Epithelial cell of esophagus (primary cell): Measurements from ENCODE around the gene HIC1.

Source experiments
- DNase-seq: peaks from one replicate; pipeline ENCODE4 v3.0.0; 2010; ENCODE audit warnings: low read depth
- H3K4me3 ChIP-seq: 2 replicates; pipeline ENCODE4 v1.5.1; 2011; ENCODE audit warnings: mild to moderate bottlenecking, low read length, control low read depth
- TF ChIP-seq, protein P1 (sequence below): IDR thresholded peaks from 2 replicates; pipeline ENCODE4 v1.5.1; 2011; ENCODE audit warnings: low read depth, mild to moderate bottlenecking, low read length, control low read depth, inconsistent platforms; ENCODE audit not compliant: insufficient read depth; ENCODE audit errors: missing control alignments

The HIC1 gene

DNA sequence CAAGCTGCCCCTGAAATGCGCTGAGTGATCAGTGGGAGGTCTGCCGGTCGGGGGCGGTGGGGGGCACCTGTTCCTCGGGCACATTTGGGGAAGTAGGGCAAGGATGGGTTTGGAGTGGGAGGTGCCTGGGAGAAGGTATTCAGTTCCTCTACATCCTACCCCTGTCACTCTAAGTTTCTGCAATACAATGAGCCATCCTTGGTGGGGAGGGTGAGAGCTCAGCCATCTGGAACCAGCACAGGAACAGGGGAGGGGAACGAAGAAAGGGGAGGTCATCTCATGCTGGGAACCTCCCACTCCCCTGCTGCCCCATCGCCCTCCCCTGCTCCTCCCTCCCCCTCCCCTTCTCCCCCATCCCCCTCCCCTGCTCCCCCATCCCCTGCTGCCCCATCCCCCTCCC lies 20.7 kb upstream of the HIC1 start:
- TF ChIP-seq, protein P1, sequence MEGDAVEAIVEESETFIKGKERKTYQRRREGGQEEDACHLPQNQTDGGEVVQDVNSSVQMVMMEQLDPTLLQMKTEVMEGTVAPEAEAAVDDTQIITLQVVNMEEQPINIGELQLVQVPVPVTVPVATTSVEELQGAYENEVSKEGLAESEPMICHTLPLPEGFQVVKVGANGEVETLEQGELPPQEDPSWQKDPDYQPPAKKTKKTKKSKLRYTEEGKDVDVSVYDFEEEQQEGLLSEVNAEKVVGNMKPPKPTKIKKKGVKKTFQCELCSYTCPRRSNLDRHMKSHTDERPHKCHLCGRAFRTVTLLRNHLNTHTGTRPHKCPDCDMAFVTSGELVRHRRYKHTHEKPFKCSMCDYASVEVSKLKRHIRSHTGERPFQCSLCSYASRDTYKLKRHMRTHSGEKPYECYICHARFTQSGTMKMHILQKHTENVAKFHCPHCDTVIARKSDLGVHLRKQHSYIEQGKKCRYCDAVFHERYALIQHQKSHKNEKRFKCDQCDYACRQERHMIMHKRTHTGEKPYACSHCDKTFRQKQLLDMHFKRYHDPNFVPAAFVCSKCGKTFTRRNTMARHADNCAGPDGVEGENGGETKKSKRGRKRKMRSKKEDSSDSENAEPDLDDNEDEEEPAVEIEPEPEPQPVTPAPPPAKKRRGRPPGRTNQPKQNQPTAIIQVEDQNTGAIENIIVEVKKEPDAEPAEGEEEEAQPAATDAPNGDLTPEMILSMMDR = no peak
- no peak for DNase-seq

DNA sequence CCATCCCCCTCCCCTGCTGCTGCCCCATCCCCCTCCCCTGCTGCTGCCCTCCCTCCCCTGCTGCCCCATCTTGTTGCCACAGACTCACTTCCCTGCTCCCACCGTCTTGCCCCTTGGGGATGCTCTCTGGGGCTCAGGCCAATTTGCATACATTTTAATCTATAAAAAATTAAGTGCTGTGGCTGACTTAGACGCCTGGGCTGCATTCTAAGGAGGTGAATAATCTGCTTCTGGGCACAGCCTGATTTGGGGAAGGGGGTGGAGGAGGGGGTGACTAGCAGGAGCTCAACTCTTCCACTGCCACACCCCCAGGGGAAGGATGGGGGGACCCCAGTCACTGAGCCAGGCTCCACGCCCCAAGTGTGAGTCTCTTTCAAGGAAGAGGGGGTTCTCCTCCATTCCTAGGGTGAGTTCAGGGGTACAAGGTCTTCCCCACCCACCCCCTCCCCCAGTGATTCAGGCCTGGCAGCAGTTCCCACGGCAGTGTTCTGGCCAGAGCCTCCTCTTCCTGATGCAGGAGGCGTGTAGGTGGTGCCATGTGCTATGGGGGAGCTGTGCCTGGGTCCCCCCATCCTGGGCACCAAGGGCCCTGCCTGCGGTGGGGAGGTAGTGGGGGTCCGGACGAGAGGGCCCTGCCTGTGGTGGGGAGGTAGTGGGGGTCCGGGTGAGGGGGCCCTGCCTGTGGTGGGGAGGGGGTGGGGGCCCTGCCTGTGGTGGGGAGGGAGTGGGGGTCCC lies 19.9 kb upstream of the HIC1 start:
- DNase-seq = no peak
- H3K4me3 ChIP-seq = no peak overlapping the region
- TF ChIP-seq, protein P1 = no peak

More for the DNA sequence above, 20.7 kb upstream of the HIC1 start:
- no peak overlapping the region for H3K4me3 ChIP-seq

DNA sequence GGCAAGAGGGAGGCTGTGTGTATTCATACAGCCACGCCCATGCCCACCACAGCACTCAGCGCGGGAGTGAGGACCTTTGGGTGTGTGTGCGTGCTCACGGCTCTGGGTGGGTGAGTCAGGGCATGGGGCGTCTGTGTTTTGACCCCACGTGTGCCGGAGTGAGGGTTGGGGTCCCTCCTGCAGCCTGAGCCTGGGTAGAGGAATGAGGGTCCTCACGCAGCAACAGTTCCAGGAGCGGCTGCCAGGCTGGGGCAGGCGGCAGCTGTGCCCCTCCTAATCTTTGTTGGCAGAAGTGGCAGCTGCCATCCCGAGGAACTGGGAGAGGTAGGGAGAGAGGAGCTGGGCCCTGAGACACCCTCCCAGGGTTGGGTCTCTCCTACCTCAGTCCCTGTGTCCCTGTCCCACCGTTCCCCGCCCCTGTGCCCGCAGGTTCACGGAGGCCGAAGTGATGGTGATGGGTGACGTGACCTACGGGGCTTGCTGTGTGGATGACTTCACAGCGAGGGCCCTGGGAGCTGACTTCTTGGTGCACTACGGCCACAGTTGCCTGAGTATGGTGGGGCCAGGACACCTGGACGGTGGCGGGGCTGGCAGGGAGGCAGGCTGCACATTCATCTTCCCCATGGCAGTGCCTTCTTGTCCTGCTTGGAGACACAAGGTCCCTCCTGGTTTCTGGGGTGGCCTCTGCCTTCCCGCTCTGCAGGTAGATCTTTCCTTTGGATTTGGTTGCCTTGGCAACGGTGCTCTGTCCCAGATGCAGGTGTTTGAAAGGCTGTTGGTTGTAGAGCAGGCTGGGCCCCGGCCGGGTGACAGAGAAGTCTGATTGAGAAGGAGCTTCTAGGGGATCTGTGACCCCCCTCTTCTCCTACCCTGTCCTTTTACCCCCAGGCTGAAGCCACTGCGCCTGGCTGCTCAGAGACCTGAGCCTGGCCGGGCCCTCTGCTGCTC lies 19.1 kb upstream of the HIC1 start:
- no peak overlapping the region for H3K4me3 ChIP-seq
- TF ChIP-seq, protein P1 = no peak
- DNase-seq = no peak

DNA sequence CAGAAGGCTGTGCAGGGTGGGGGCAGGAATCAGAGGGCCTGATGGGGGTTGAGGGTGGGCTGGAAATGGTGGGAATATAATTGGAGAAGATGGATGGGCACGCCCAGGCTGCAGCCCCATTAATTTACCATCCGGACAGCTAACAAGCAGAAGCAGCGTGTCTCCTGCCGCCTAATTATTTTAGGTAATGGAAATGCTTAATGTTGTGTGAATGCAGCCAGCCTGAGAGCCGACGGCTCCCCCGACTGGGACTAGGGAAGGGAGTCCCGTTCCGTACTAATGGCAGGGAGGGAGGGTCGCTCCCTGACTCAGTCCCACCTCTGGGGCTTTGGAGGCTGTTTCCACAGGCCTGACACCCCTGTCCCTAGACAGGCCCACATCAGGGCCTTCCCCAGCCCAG lies 17.7 kb upstream of the HIC1 start:
- TF ChIP-seq, protein P1 = no peak
- no peak for DNase-seq
- no peak overlapping the region for H3K4me3 ChIP-seq

DNA sequence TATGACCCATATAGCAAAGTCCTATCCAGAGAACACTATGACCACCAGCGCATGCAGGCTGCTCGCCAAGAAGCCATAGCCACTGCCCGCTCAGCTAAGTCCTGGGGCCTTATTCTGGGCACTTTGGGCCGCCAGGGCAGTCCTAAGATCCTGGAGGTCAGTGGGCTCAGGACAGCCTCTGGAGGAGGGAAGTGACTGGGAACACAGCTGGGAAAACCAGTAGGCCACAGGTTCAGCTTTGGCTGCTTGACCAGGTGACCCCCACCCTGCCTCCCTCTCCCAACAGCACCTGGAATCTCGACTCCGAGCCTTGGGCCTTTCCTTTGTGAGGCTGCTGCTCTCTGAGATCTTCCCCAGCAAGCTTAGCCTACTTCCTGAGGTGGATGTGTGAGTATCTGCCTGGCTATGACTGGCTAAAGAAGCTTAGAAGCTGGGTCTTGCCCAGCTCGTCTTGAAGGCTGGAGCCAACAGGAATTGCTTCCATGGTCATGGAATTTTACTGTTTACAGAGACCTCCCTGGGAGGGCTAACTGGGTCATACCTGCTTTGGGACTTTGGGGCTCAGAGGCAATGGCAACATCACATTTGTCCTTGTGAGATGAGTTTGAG lies 14.6 kb upstream of the HIC1 start:
- TF ChIP-seq, protein P1 = no peak
- H3K4me3 ChIP-seq = no peak overlapping the region
- no peak for DNase-seq

DNA sequence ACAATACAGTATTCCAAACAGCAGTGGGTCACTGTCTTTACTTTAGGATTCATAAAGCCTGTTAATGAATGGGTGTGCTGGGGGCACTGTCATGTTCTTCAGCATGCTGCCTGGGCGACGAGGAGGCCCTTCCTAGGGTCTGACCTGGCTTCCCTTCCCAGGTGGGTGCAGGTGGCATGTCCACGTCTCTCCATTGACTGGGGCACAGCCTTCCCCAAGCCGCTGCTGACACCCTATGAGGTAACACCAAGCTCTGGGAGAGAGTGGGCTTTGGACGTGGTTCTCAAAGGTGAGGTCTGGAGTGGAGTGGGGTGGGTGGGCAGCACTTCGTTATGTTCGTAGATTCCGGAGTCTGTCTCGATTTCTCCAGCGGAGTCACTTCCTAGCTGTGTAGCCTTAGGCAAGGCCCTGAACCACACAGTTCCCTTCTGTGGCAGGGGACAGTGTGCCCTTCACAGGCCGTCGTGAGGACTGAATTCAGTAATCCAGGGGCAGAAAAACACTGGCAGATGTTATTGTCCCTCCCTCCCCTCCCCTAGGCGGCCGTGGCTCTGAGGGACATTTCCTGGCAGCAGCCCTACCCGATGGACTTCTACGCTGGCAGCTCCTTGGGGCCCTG lies 13.9 kb upstream of the HIC1 start:
- H3K4me3 ChIP-seq = peak overlapping the region; percentile 89
- TF ChIP-seq, protein P1 = no peak
- no peak for DNase-seq
